ENCODE data around the gene CBLL1. TPM values are rescaled to one million over a fixed set of nuclear protein-coding genes. Genes with fewer than 3 reads are reported as not detected.

The CBLL1 gene
- total and polyA plus RNA-seq, 2 of the 13 experiments (the other 11 are each of a cell fraction or from before 2014, with no cell fraction given), result 8.8 to 10.5 TPM

DNA sequence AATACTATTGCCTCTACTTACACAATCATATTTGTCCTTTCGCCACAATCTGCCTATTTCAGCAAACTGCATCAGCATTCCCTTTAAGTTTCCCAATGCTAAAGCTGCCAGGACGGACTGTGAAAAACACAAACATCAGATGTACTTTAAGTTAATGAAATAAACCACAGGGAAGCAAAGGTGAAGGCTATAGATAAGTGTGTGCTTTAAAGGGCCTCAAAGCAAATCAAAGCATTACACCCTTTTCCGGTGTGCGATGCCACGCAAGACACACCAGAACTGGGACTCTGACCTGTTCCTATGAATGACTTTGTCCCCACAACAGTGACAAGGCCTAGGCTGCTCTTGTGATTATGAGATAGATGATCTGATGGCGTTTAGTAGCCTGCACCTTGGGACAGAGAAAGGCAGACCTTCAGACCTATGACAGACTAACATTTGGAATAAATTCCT lies 35.7 kb downstream of the CBLL1 start (continued):
- TF ChIP-seq ARHGAP35 (CRISPR knock-in tag; IDR thresholded peaks at IDR 0.05; ENCODE audit: borderline replicate concordance) (no peak), AGO1 (IDR thresholded peaks at IDR 0.05; ENCODE audit: low read depth, low read length, poor library complexity, severe bottlenecking) (no peak), FOXC1 (CRISPR knock-in tag; IDR thresholded peaks at IDR 0.05; ENCODE audit: borderline replicate concordance) (no peak), PCBP2 (optimal IDR thresholded peaks at IDR 0.05; ENCODE audit: low read depth, low read length, poor library complexity, severe bottlenecking) (no peak), RFXAP (CRISPR knock-in tag; IDR thresholded peaks at IDR 0.05; ENCODE audit: borderline replicate concordance) (0 out of 2 replicates have a peak, but pooled peaks have one; percentile 71), MAFG (CRISPR knock-in tag; IDR thresholded peaks at IDR 0.05) (no peak), ZSCAN9 (CRISPR knock-in tag; IDR thresholded peaks at IDR 0.05; ENCODE audit: borderline replicate concordance) (peak; percentile 77; the same call in 1 of the 2 replicates), DNMT1 (CRISPR knock-in tag; IDR thresholded peaks at IDR 0.05) (no peak), ZNF343 (CRISPR knock-in tag; IDR thresholded peaks at IDR 0.05) (0 out of 2 replicates have a peak, but pooled peaks have one; percentile 45), TCF12 (IDR thresholded peaks at IDR 0.05) (no peak), TCF12 (CRISPR knock-in tag; IDR thresholded peaks at IDR 0.05) (peak; percentile 93), ZNF34 (CRISPR knock-in tag; IDR thresholded peaks at IDR 0.05; ENCODE audit: borderline replicate concordance) (0 out of 2 replicates have a peak, but pooled peaks have one; percentile 51), TBX2 (CRISPR knock-in tag; IDR thresholded peaks at IDR 0.05; ENCODE audit: borderline replicate concordance) (peak; percentile 100), ZBTB21 (CRISPR knock-in tag; IDR thresholded peaks at IDR 0.05) (peak; percentile 75; the same call in 1 of the 2 replicates), PRMT3 (CRISPR knock-in tag; IDR thresholded peaks at IDR 0.05; ENCODE audit: borderline replicate concordance, low read depth) (no peak)
- TF ChIP-seq, protein P1, sequence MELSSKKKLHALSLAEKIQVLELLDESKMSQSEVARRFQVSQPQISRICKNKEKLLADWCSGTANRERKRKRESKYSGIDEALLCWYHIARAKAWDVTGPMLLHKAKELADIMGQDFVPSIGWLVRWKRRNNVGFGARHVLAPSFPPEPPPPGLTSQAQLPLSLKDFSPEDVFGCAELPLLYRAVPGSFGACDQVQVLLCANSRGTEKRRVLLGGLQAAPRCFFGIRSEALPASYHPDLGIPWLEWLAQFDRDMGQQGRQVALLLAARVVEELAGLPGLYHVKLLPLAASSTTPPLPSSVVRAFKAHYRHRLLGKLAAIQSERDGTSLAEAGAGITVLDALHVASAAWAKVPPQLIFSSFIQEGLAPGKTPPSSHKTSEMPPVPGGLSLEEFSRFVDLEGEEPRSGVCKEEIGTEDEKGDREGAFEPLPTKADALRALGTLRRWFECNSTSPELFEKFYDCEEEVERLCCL (CRISPR knock-in tag; IDR thresholded peaks at IDR 0.05; ENCODE audit: borderline replicate concordance), result no peak
- TF ChIP-seq, protein P2, sequence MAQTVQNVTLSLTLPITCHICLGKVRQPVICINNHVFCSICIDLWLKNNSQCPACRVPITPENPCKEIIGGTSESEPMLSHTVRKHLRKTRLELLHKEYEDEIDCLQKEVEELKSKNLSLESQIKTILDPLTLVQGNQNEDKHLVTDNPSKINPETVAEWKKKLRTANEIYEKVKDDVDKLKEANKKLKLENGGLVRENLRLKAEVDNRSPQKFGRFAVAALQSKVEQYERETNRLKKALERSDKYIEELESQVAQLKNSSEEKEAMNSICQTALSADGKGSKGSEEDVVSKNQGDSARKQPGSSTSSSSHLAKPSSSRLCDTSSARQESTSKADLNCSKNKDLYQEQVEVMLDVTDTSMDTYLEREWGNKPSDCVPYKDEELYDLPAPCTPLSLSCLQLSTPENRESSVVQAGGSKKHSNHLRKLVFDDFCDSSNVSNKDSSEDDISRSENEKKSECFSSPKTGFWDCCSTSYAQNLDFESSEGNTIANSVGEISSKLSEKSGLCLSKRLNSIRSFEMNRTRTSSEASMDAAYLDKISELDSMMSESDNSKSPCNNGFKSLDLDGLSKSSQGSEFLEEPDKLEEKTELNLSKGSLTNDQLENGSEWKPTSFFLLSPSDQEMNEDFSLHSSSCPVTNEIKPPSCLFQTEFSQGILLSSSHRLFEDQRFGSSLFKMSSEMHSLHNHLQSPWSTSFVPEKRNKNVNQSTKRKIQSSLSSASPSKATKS (CRISPR knock-in tag; IDR thresholded peaks at IDR 0.05), result 0 out of 2 replicates have a peak, but pooled peaks have one; percentile 63
- TF ChIP-seq, protein P3, sequence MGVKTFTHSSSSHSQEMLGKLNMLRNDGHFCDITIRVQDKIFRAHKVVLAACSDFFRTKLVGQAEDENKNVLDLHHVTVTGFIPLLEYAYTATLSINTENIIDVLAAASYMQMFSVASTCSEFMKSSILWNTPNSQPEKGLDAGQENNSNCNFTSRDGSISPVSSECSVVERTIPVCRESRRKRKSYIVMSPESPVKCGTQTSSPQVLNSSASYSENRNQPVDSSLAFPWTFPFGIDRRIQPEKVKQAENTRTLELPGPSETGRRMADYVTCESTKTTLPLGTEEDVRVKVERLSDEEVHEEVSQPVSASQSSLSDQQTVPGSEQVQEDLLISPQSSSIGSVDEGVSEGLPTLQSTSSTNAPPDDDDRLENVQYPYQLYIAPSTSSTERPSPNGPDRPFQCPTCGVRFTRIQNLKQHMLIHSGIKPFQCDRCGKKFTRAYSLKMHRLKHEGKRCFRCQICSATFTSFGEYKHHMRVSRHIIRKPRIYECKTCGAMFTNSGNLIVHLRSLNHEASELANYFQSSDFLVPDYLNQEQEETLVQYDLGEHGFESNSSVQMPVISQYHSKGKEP (CRISPR knock-in tag; IDR thresholded peaks at IDR 0.05), result no peak
- TF ChIP-seq, protein P4, sequence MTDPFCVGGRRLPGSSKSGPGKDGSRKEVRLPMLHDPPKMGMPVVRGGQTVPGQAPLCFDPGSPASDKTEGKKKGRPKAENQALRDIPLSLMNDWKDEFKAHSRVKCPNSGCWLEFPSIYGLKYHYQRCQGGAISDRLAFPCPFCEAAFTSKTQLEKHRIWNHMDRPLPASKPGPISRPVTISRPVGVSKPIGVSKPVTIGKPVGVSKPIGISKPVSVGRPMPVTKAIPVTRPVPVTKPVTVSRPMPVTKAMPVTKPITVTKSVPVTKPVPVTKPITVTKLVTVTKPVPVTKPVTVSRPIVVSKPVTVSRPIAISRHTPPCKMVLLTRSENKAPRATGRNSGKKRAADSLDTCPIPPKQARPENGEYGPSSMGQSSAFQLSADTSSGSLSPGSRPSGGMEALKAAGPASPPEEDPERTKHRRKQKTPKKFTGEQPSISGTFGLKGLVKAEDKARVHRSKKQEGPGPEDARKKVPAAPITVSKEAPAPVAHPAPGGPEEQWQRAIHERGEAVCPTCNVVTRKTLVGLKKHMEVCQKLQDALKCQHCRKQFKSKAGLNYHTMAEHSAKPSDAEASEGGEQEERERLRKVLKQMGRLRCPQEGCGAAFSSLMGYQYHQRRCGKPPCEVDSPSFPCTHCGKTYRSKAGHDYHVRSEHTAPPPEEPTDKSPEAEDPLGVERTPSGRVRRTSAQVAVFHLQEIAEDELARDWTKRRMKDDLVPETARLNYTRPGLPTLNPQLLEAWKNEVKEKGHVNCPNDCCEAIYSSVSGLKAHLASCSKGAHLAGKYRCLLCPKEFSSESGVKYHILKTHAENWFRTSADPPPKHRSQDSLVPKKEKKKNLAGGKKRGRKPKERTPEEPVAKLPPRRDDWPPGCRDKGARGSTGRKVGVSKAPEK (CRISPR knock-in tag; IDR thresholded peaks at IDR 0.05; ENCODE audit: borderline replicate concordance), result no peak

Measured in HepG2 (cell line).